Panc1 (cell line): ENCODE results near the gene SPATS2L.

Experiments used
- CTCF ChIP-seq: fragments of 450-650 bp; IDR thresholded peaks from 2 replicates; pipeline ENCODE4 v1.5.1; 2017; ENCODE audit warnings: mild to moderate bottlenecking
- POLR2AphosphoS5 ChIP-seq: IDR thresholded peaks from 2 replicates; pipeline ENCODE4 v1.6.1; 2012; ENCODE audit warnings: mild to moderate bottlenecking, low read depth, low read length, moderate library complexity
- REST ChIP-seq, 2 experiments: IDR thresholded peaks; 2 replicates each; pipeline ENCODE4 v1.6.1; 2011 to 2012; ENCODE audit warnings: low read depth in 2 of 2, control low read depth in 1 of 2, low read length in 1 of 2, mild to moderate bottlenecking in 1 of 2, moderate library complexity in 1 of 2; ENCODE audit not compliant: insufficient read depth in 1 of 2
- SIN3A ChIP-seq: IDR thresholded peaks from 2 replicates; pipeline ENCODE4 v1.6.1; 2012; ENCODE audit warnings: low read depth, mild to moderate bottlenecking, low read length, moderate library complexity, borderline replicate concordance; ENCODE audit not compliant: insufficient read depth
- TCF7L2 ChIP-seq: IDR thresholded peaks from 2 replicates; pipeline ENCODE4 v1.6.1; 2011; ENCODE audit warnings: mild to moderate bottlenecking, low read depth, low read length, inconsistent platforms

- no peak for TF ChIP-seq CTCF
- no peak for TF ChIP-seq SIN3A
- no peak for TF ChIP-seq POLR2AphosphoS5
- no peak for TF ChIP-seq REST (IDR thresholded peaks at IDR 0.05; ENCODE audit: insufficient read depth in 1 of 2, low read depth in 2 of 2, low read length in 1 of 2)
- TF ChIP-seq TCF7L2: no peak
These were observed 165.6 kb downstream of the SPATS2L start for GRCh38 chr2:200471928-200472645.
